ENCODE results near the gene CNKSR2. TPM values are rescaled to one million over a fixed set of nuclear protein-coding genes. Genes with fewer than 3 reads are reported as not detected.

CNKSR2 gene
- total RNA-seq, 3 donors from 2014 or later, result 4.9 to 11.2 (median 5.4) TPM

GRCh38 chrX:21490341-21490740 lies 116.1 kb downstream of the CNKSR2 start:
- no peak for DNase-seq (ENCODE audit: low spot score in 2 of 2)
- no peak overlapping the region for H3K27ac ChIP-seq
- no peaks in the 10 kb centered on the region for H3K4me1 ChIP-seq
- H3K9me3 ChIP-seq, result no peaks in the 10 kb centered on the region
- peaks cover 0 to under 1% of the 10 kb centered on the region in 2 donors for H3K27me3 ChIP-seq
- H3K36me3 ChIP-seq, result no peaks in the 10 kb centered on the region
- intact Hi-C loops (cut with DNase I; ENCODE audit: low total_unique reads), result no loop called here
- no peak overlapping the region for H3K4me3 ChIP-seq
- no peak for TF ChIP-seq CTCF (IDR thresholded peaks at IDR 0.05)
- TF ChIP-seq POLR2AphosphoS5 (IDR thresholded peaks at IDR 0.05), result no peak
- no peak for TF ChIP-seq POLR2A (IDR thresholded peaks at IDR 0.05)

- Histone ChIP-seq H3K9me3 (no peaks in the 10 kb centered on the region), H3K4me1 (no peaks in the 10 kb centered on the region), H3K27me3 (no peaks in the 10 kb centered on the region), H3K27ac (no peak overlapping the region), H3K36me3 (no peaks in the 10 kb centered on the region), H3K4me3 (no peak overlapping the region)
- TF ChIP-seq POLR2A (IDR thresholded peaks at IDR 0.05), result no peak
- TF ChIP-seq POLR2AphosphoS5 (IDR thresholded peaks at IDR 0.05), result no peak
- TF ChIP-seq CTCF (IDR thresholded peaks at IDR 0.05), result no peak
- intact Hi-C loops (cut with DNase I; ENCODE audit: low total_unique reads), result no loop called here
- no peak for DNase-seq (ENCODE audit: low spot score in 2 of 2)
Measured at GRCh38 chrX:21493226-21493830, 119.1 kb downstream of the CNKSR2 start.

GRCh38 chrX:21503593-21503992 lies 129.4 kb downstream of the CNKSR2 start:
- no peaks in the 10 kb centered on the region for H3K4me1 ChIP-seq
- H3K27me3 ChIP-seq, result peaks cover 0 to 17% of the 10 kb centered on the region in 2 donors
- H3K9me3 ChIP-seq, result no peaks in the 10 kb centered on the region
- H3K36me3 ChIP-seq, result no peaks in the 10 kb centered on the region
- intact Hi-C loops (cut with DNase I; ENCODE audit: low total_unique reads), result no loop called here
- no peak overlapping the region for H3K4me3 ChIP-seq
- DNase-seq (ENCODE audit: low spot score in 2 of 2), result no peak
- TF ChIP-seq POLR2A (IDR thresholded peaks at IDR 0.05) (no peak), POLR2AphosphoS5 (IDR thresholded peaks at IDR 0.05) (no peak), CTCF (IDR thresholded peaks at IDR 0.05) (no peak)
- no peak overlapping the region for H3K27ac ChIP-seq

- Histone ChIP-seq H3K27me3 (peaks cover 0 to 12% of the 10 kb centered on the region in 2 donors), H3K4me1 (no peaks in the 10 kb centered on the region), H3K36me3 (no peaks in the 10 kb centered on the region), H3K4me3 (no peak overlapping the region), H3K27ac (no peak overlapping the region), H3K9me3 (no peaks in the 10 kb centered on the region)
- DNase-seq (ENCODE audit: low spot score in 2 of 2), result no peak
- intact Hi-C loops (cut with DNase I; ENCODE audit: low total_unique reads), result no loop called here
- no peak for TF ChIP-seq POLR2A (IDR thresholded peaks at IDR 0.05)
- TF ChIP-seq POLR2AphosphoS5 (IDR thresholded peaks at IDR 0.05), result no peak
- no peak for TF ChIP-seq CTCF (IDR thresholded peaks at IDR 0.05)
Measured at GRCh38 chrX:21509912-21510311, 135.7 kb downstream of the CNKSR2 start.

- H3K27ac ChIP-seq, result no peak overlapping the region
- DNase-seq (ENCODE audit: low spot score in 2 of 2), result no peak
- intact Hi-C loops (cut with DNase I; ENCODE audit: low total_unique reads), result no loop called here
- no peaks in the 10 kb centered on the region for H3K9me3 ChIP-seq
- no peak for TF ChIP-seq POLR2A (IDR thresholded peaks at IDR 0.05)
- no peak for TF ChIP-seq POLR2AphosphoS5 (IDR thresholded peaks at IDR 0.05)
- no peak for TF ChIP-seq CTCF (IDR thresholded peaks at IDR 0.05)
- H3K27me3 ChIP-seq, result peaks cover 0 to 7% of the 10 kb centered on the region in 2 donors
- H3K36me3 ChIP-seq, result no peaks in the 10 kb centered on the region
- H3K4me3 ChIP-seq, result no peak overlapping the region
- H3K4me1 ChIP-seq, result no peaks in the 10 kb centered on the region
Measured at GRCh38 chrX:21524008-21524407, 149.8 kb downstream of the CNKSR2 start.
